ENCODE data around the gene PTGES. TPM values are rescaled to one million over a fixed set of nuclear protein-coding genes. Genes with fewer than 3 reads are reported as not detected.

Gene PTGES
- total and polyA plus RNA-seq, 2 experiments from 2014 or later: 2.8 to 3.6 TPM

DNA sequence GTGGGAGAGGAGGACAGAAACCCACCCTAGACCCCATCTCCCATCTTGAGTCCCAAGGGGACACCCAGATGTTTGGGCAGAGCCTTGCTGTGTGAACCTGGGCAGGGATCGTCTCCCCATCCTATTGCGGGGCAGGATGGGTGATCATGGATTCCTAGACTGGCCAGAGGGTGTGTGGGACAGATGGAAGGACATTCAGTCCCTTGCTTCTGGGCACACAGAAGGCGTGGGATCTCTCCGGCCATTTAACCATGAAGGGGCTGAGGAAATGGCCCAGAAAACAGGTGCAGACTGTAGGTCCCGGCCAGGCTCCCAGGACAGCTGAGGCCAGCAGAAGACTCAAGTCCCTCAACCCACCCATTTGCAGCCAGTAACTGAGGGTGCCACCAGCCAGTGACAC, 29.9 kb downstream of the PTGES start:
- DNase-seq (ENCODE audit: low spot score) (no peak), ATAC-seq (no peak)
- no peaks in the 10 kb centered on the region for H3K4me1 ChIP-seq (ENCODE audit: insufficient read depth)
- no peaks in the 10 kb centered on the region for H3K9me2 ChIP-seq (ENCODE audit: insufficient read depth)
- no peak for TF ChIP-seq ZNF331 (CRISPR knock-in tag; IDR thresholded peaks at IDR 0.05; ENCODE audit: low read depth)
- H3K27ac Mint-ChIP-seq: no peak overlapping the region
- H4K20me1 ChIP-seq (replicated peaks; ENCODE audit: insufficient read depth): no peaks in the 10 kb centered on the region
- no peaks in the 10 kb centered on the region for H3K36me3 ChIP-seq (ENCODE audit: insufficient read depth)
- H3K27me3 ChIP-seq (ENCODE audit: insufficient read depth): no peaks in the 10 kb centered on the region
- peaks cover 14% of the 10 kb centered on the region; the same call in 2 of the 3 replicates for H3K4me1 Mint-ChIP-seq
- peaks cover 13% of the 10 kb centered on the region for H3K27me3 Mint-ChIP-seq (ENCODE audit: insufficient read depth, low read depth, poor library complexity)
- H3K4me3 Mint-ChIP-seq: no peak overlapping the region
- no peak overlapping the region for H3K27ac ChIP-seq (ENCODE audit: low read depth)
- H3K9me3 Mint-ChIP-seq: no peaks in the 10 kb centered on the region; the same call in 2 of the 3 replicates
- no peak overlapping the region for H3K4me3 ChIP-seq
- H3K4me2 ChIP-seq: no peak overlapping the region
- no peaks in the 10 kb centered on the region for H3F3A ChIP-seq (replicated peaks; ENCODE audit: low read depth)
- H2AFZ ChIP-seq: no peak overlapping the region
- H3K79me2 ChIP-seq (replicated peaks; ENCODE audit: insufficient read depth): no peaks in the 10 kb centered on the region
- no peaks in the 10 kb centered on the region for H3K36me3 Mint-ChIP-seq (ENCODE audit: low read depth)

GRCh38 chr9:129720865-129721545, 31.8 kb downstream of the PTGES start:
- Mint-ChIP-seq H3K4me1 (peaks cover 10% of the 10 kb centered on the region; the same call in 2 of the 3 replicates), H3K9me3 (no peaks in the 10 kb centered on the region; the same call in 2 of the 3 replicates), H3K27ac (no peak overlapping the region), H3K27me3 (ENCODE audit: insufficient read depth, low read depth, poor library complexity) (peaks cover 9% of the 10 kb centered on the region), H3K36me3 (ENCODE audit: low read depth) (no peaks in the 10 kb centered on the region), H3K4me3 (no peak overlapping the region)
- peak in 1 of 2 experiments; percentile 48; a peak in 2 of 4 replicates for TF ChIP-seq CTCF (conservative IDR thresholded peaks at IDR 0.05; ENCODE audit: low read depth in 2 of 2)
- TF ChIP-seq EZH2 (IDR thresholded peaks at IDR 0.05; ENCODE audit: low read depth, unreplicated experiment): no peak
- peak; percentile 34 for DNase-seq (ENCODE audit: low spot score)
- ATAC-seq: peak; percentile 7; the same call in 2 of the 3 replicates
- Histone ChIP-seq H3K36me3 (ENCODE audit: insufficient read depth) (no peaks in the 10 kb centered on the region), H3K4me1 (ENCODE audit: insufficient read depth) (no peaks in the 10 kb centered on the region), H3K4me2 (no peak overlapping the region), H3K27me3 (ENCODE audit: insufficient read depth) (no peaks in the 10 kb centered on the region), H3K9me2 (ENCODE audit: insufficient read depth) (no peaks in the 10 kb centered on the region), H3K4me3 (no peak overlapping the region), H3F3A (replicated peaks; ENCODE audit: low read depth) (no peaks in the 10 kb centered on the region), H2AFZ (no peak overlapping the region), H3K27ac (ENCODE audit: low read depth) (no peak overlapping the region), H4K20me1 (replicated peaks; ENCODE audit: insufficient read depth) (no peaks in the 10 kb centered on the region), H3K79me2 (replicated peaks; ENCODE audit: insufficient read depth) (no peaks in the 10 kb centered on the region)

DNA sequence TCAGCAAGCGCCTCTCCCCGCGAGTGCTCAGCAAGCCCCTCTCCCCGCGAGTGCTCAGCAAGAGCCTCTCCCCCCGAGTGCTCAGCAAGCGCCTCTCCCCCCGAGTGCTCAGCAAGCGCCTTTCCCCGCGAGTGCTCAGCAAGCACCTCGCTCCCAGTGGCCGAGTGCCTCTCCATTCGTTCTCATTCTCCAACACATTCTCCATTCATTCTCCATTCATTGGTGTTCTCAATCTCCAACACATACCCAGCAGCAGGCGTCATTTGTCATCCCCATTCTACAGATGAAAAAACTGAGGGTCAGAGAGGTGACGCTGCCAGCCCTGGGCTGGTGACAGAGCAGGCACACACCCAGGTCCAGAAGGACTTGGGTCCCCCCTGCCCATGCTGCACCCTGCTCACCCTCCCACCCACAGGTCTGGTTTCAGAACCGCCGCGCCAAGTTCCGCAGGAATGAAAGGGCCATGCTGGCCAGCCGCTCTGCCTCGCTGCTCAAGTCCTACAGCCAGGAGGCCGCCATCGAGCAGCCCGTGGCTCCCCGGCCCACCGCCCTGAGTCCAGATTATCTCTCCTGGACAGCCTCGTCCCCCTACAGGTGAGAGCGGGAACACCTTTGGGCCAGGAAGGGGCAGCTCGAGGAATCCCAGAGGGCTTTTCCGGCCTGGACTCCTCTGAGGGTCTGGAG, 32.5 kb downstream of the PTGES start:
- peaks cover 8% of the 10 kb centered on the region; the same call in 2 of the 3 replicates for H3K4me1 Mint-ChIP-seq
- no peaks in the 10 kb centered on the region for H3K4me1 ChIP-seq (ENCODE audit: insufficient read depth)
- no peak for TF ChIP-seq POLR2AphosphoS5 (IDR thresholded peaks at IDR 0.05; ENCODE audit: low read depth)
- peak; percentile 67 to 79 for TF ChIP-seq CTCF (conservative IDR thresholded peaks at IDR 0.05; ENCODE audit: low read depth in 2 of 2)
- no peaks in the 10 kb centered on the region for H4K20me1 ChIP-seq (replicated peaks; ENCODE audit: insufficient read depth)
- H3K4me3 ChIP-seq: no peak overlapping the region
- 0 out of 2 replicates have a peak overlapping the region, but pooled peaks have one; percentile 47 for H2AFZ ChIP-seq
- no peaks in the 10 kb centered on the region for H3K79me2 ChIP-seq (replicated peaks; ENCODE audit: insufficient read depth)
- H3F3A ChIP-seq (replicated peaks; ENCODE audit: low read depth): no peaks in the 10 kb centered on the region
- no peaks in the 10 kb centered on the region for H3K27me3 ChIP-seq (ENCODE audit: insufficient read depth)
- no peak overlapping the region; the same call in 2 of the 3 replicates for H3K4me3 Mint-ChIP-seq
- no peak overlapping the region for H3K27ac Mint-ChIP-seq
- ATAC-seq (peak; percentile 86), DNase-seq (ENCODE audit: low spot score) (peak; percentile 91)
- H3K9me3 Mint-ChIP-seq: no peaks in the 10 kb centered on the region; the same call in 2 of the 3 replicates
- peaks cover 9% of the 10 kb centered on the region for H3K27me3 Mint-ChIP-seq (ENCODE audit: insufficient read depth, low read depth, poor library complexity)
- no peaks in the 10 kb centered on the region for H3K36me3 Mint-ChIP-seq (ENCODE audit: low read depth)
- no peaks in the 10 kb centered on the region for H3K9me2 ChIP-seq (ENCODE audit: insufficient read depth)
- no peak overlapping the region for H3K4me2 ChIP-seq
- H3K27ac ChIP-seq (ENCODE audit: low read depth): no peak overlapping the region
- H3K36me3 ChIP-seq (ENCODE audit: insufficient read depth): no peaks in the 10 kb centered on the region

Data from GM23338 (cell line).